CD14-positive monocyte (primary cell): ENCODE data around the gene SLAMF6. TPM values are rescaled to one million over a fixed set of nuclear protein-coding genes. Genes with fewer than 3 reads are reported as not detected.

Source experiments
- DNase-seq, 3 donors: peaks; one replicate each; pipeline ENCODE4 v3.0.0-alpha.2; 2011 to 2022
- H2AFZ ChIP-seq: 2 replicates; pipeline ENCODE4 v1.6.0; 2012; ENCODE audit warnings: mild to moderate bottlenecking, low read depth, low read length, inconsistent platforms; ENCODE audit not compliant: insufficient read depth, poor library complexity, severe bottlenecking
- H3K27ac ChIP-seq, 2 donors: 1 replicate in 1 of 2; 2 replicates in 1 of 2; pipeline ENCODE4 v1.5.1; 2012 to 2013; ENCODE audit warnings: low read length in 2 of 2, control low read depth in 1 of 2, inconsistent platforms in 1 of 2, low read depth in 1 of 2, mild to moderate bottlenecking in 1 of 2
- H3K27me3 ChIP-seq, 2 donors: one replicate each; pipeline versions ENCODE4 v1.6.0 to v1.6.1; 2011 to 2013; ENCODE audit warnings: low read length in 2 of 2; ENCODE audit not compliant: control insufficient read depth in 2 of 2, insufficient read depth in 2 of 2
- H3K36me3 ChIP-seq, 2 donors: replicated peaks in 1 of 2; 1 replicate in 1 of 2; 2 replicates in 1 of 2; pipeline versions ENCODE4 v1.5.1 to v1.6.1; 2012 to 2013; ENCODE audit warnings: low read length in 2 of 2, control low read depth in 1 of 2, inconsistent platforms in 1 of 2, mild to moderate bottlenecking in 1 of 2; ENCODE audit not compliant: insufficient read depth in 2 of 2, control insufficient read depth in 1 of 2
- H3K4me1 ChIP-seq, 2 donors: 1 replicate in 1 of 2; 2 replicates in 1 of 2; pipeline versions ENCODE4 v1.5.1 to v1.6.1; 2012 to 2013; ENCODE audit warnings: low read length in 2 of 2, control low read depth in 1 of 2, inconsistent platforms in 1 of 2, mild to moderate bottlenecking in 1 of 2, moderate library complexity in 1 of 2; ENCODE audit not compliant: insufficient read depth in 2 of 2, control insufficient read depth in 1 of 2
- H3K4me2 ChIP-seq: replicated peaks from 2 replicates; pipeline ENCODE3; 2012; ENCODE audit warnings: low read length, moderate library complexity, mild to moderate bottlenecking; ENCODE audit not compliant: poor library complexity, severe bottlenecking; ENCODE audit errors: extremely low read depth
- H3K4me3 ChIP-seq, 3 experiments: fragments of 200-600 bp in 1 of 3; sonication (generic) in 1 of 3; replicated peaks in 1 of 3; 1 replicate in 2 of 3; 2 replicates in 1 of 3; pipeline ENCODE4 v1.5.1; 2011 to 2013; ENCODE audit warnings: low read length in 3 of 3, mild to moderate bottlenecking in 3 of 3, control low read depth in 2 of 3, low read depth in 2 of 3, inconsistent platforms in 1 of 3, moderate library complexity in 1 of 3
- H3K79me2 ChIP-seq: 2 replicates; pipeline ENCODE4 v1.6.0; 2012; ENCODE audit warnings: mild to moderate bottlenecking, control low read depth, inconsistent platforms, low read length, moderate library complexity; ENCODE audit not compliant: insufficient read depth
- H3K9ac ChIP-seq: 2 replicates; pipeline ENCODE4 v1.6.0; 2017; ENCODE audit warnings: low read length, mild to moderate bottlenecking; ENCODE audit not compliant: insufficient read depth, poor library complexity, severe bottlenecking
- H3K9me3 ChIP-seq, 2 donors: replicated peaks in 1 of 2; 1 replicate in 1 of 2; 2 replicates in 1 of 2; pipeline versions ENCODE4 v1.5.1 to v1.6.1; 2012 to 2013; ENCODE audit warnings: low read length in 2 of 2, control low read depth in 1 of 2; ENCODE audit not compliant: control insufficient read depth in 1 of 2, insufficient read depth in 1 of 2
- H4K20me1 ChIP-seq: 2 replicates; pipeline ENCODE4 v1.6.0; 2012; ENCODE audit warnings: mild to moderate bottlenecking, low read length, control low read depth, moderate library complexity; ENCODE audit not compliant: insufficient read depth
- H3K27ac Mint-ChIP-seq, 7 donors: one replicate each; pipeline ENCODE4 v1.8.0; 2020; ENCODE audit warnings: mild to moderate bottlenecking in 7 of 7, mixed read lengths in 7 of 7, moderate library complexity in 6 of 7, inconsistent platforms in 2 of 7
- H3K27me3 Mint-ChIP-seq, 3 donors: one replicate each; pipeline ENCODE4 v1.8.0; 2021 to 2022; ENCODE audit warnings: low read depth in 3 of 3, mild to moderate bottlenecking in 3 of 3, mixed read lengths in 3 of 3, moderate library complexity in 3 of 3, inconsistent platforms in 1 of 3
- H3K36me3 Mint-ChIP-seq, 2 donors: one replicate each; pipeline ENCODE4 v1.8.0; 2020; ENCODE audit warnings: mixed read lengths in 2 of 2, inconsistent platforms in 1 of 2, mild to moderate bottlenecking in 1 of 2
- H3K4me1 Mint-ChIP-seq: one replicate; pipeline ENCODE4 v1.8.0; 2020; ENCODE audit warnings: mild to moderate bottlenecking, mixed read lengths
- H3K4me3 Mint-ChIP-seq, 2 donors: one replicate each; pipeline ENCODE4 v1.8.0; 2020; ENCODE audit warnings: mild to moderate bottlenecking in 2 of 2, mixed read lengths in 2 of 2, moderate library complexity in 1 of 2
- H3K9me3 Mint-ChIP-seq, 7 donors: one replicate each; pipeline ENCODE4 v1.8.0; 2020 to 2022; ENCODE audit warnings: mixed read lengths in 7 of 7, mild to moderate bottlenecking in 6 of 7, moderate library complexity in 6 of 7, inconsistent platforms in 2 of 7
- WGBS: methylation state at CpG from one replicate; pipeline ENCODE4 v1.1.5; 2013; ENCODE audit warnings: missing lambda C conversion rate; ENCODE audit not compliant: insufficient coverage; 5-methylcytosine and 5-hydroxymethylcytosine counted together
- intact Hi-C, 2 donors: fragments of 100-400 bp; cut with micrococcal nuclease; formaldehyde crosslinking; loops; one replicate each; pipeline versions ENCODE4 v1.15.0 to v1.15.1; 2023
- polyA plus RNA-seq, 3 donors: library from polyadenylated mRNA; depleted of rRNA in 1 of 3; unstranded in 2 of 3; stranded (reverse) in 1 of 3; fragments of 300-500 nt in 2 of 3; fragments of >200 nt in 1 of 3; fragmentation: Illumina TruSeq in 2 of 3; gene quantifications; 1 replicate in 2 of 3; 2 replicates in 1 of 3; pipeline ENCODE4 v1.2.3, GENCODE V29; 2012 to 2021
- TF ChIP-seq, protein P1 (sequence below): fragments of 200-600 bp; IDR thresholded peaks from one replicate; pipeline ENCODE4 v1.8.0; 2022; ENCODE audit warnings: antibody characterized with exemption, mild to moderate bottlenecking

The SLAMF6 gene
- polyA plus RNA-seq, 3 donors = 0.32 to 0.72 (median 0.50) TPM

DNA sequence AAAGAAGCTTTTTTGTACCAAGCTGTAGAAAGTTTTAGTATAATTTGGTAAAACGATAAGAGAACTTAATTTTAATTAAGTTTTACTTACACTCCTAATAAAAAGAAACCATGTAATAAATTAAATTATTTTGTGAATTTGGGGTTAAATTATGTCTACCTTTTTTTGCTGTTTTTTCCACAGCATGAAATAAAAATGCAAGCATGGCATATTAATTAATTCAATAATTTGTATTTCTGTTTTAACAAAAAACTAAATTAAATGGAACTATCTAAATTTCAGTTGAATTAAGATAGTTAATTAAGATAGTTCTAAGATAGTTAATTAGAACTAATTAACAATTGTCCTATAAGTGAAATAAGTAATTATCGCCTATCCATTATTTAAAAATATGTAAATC, 83.3 kb downstream of the SLAMF6 start:
- H3K9me3 ChIP-seq = no peaks in the 10 kb centered on the region
- intact Hi-C loops = no loop called here
- H3K4me3 ChIP-seq = no peak overlapping the region
- TF ChIP-seq, protein P1, sequence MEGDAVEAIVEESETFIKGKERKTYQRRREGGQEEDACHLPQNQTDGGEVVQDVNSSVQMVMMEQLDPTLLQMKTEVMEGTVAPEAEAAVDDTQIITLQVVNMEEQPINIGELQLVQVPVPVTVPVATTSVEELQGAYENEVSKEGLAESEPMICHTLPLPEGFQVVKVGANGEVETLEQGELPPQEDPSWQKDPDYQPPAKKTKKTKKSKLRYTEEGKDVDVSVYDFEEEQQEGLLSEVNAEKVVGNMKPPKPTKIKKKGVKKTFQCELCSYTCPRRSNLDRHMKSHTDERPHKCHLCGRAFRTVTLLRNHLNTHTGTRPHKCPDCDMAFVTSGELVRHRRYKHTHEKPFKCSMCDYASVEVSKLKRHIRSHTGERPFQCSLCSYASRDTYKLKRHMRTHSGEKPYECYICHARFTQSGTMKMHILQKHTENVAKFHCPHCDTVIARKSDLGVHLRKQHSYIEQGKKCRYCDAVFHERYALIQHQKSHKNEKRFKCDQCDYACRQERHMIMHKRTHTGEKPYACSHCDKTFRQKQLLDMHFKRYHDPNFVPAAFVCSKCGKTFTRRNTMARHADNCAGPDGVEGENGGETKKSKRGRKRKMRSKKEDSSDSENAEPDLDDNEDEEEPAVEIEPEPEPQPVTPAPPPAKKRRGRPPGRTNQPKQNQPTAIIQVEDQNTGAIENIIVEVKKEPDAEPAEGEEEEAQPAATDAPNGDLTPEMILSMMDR = no peak
- no peaks in the 10 kb centered on the region for H4K20me1 ChIP-seq
- no peak overlapping the region for H3K27ac ChIP-seq
- H3K4me1 ChIP-seq = peaks cover 0 to 10% of the 10 kb centered on the region in 2 donors
- no peak overlapping the region for H3K4me2 ChIP-seq
- Mint-ChIP-seq H3K27me3 (peaks cover 0 to 4% (median 2%) of the 10 kb centered on the region in 3 donors), H3K9me3 (peaks cover 0 to 3% (median 0%) of the 10 kb centered on the region in 7 donors), H3K36me3 (no peaks in the 10 kb centered on the region), H3K4me3 (no peak overlapping the region), H3K4me1 (peaks cover 6% of the 10 kb centered on the region), H3K27ac (no peak overlapping the region)
- H2AFZ ChIP-seq = no peak overlapping the region
- WGBS = no CpG with 5 or more reads among the region's 2 CpGs
- no peaks in the 10 kb centered on the region for H3K36me3 ChIP-seq
- no peaks in the 10 kb centered on the region for H3K79me2 ChIP-seq
- H3K9ac ChIP-seq = no peak overlapping the region
- DNase-seq = no peak
- H3K27me3 ChIP-seq = no peaks in the 10 kb centered on the region

DNA sequence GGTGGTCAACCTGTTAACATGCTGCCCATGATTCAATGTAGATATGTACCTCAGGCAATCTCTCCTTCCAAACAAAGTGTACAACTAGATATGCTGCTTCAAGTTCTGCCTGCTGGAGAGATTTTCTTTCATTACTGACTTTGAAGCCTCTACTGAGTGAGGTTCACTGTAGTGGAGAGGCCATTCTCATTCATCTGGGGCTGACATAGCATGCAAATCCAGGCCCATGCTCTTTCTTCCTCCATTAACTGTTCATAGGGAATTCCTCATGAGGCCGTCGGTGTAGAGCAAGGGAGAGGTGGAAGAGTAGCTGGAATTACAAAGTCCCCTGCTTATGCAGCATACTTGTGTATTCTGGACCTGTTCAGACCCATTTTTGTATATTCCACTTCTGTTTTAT, 84.1 kb downstream of the SLAMF6 start:
- H3K27me3 ChIP-seq = no peaks in the 10 kb centered on the region
- Mint-ChIP-seq H3K4me1 (peaks cover 6% of the 10 kb centered on the region), H3K4me3 (no peak overlapping the region), H3K27ac (no peak overlapping the region), H3K9me3 (peaks cover 0 to 3% (median 0%) of the 10 kb centered on the region in 7 donors), H3K27me3 (peaks cover 0 to 4% (median 2%) of the 10 kb centered on the region in 3 donors), H3K36me3 (no peaks in the 10 kb centered on the region)
- no peak overlapping the region for H3K4me2 ChIP-seq
- no peak overlapping the region for H3K4me3 ChIP-seq
- H2AFZ ChIP-seq = no peak overlapping the region
- H4K20me1 ChIP-seq = no peaks in the 10 kb centered on the region
- no peak overlapping the region for H3K27ac ChIP-seq
- H3K36me3 ChIP-seq = no peaks in the 10 kb centered on the region
- intact Hi-C loops = no loop called here
- H3K79me2 ChIP-seq = no peaks in the 10 kb centered on the region
- H3K9me3 ChIP-seq = no peaks in the 10 kb centered on the region
- DNase-seq = no peak
- H3K4me1 ChIP-seq = peaks cover 0 to 10% of the 10 kb centered on the region in 2 donors
- H3K9ac ChIP-seq = no peak overlapping the region
- no CpG with 5 or more reads among the region's 2 CpGs for WGBS
- TF ChIP-seq, protein P1 = no peak
